Measurements from ENCODE around the gene GBX1.

GBX1 gene

DNA sequence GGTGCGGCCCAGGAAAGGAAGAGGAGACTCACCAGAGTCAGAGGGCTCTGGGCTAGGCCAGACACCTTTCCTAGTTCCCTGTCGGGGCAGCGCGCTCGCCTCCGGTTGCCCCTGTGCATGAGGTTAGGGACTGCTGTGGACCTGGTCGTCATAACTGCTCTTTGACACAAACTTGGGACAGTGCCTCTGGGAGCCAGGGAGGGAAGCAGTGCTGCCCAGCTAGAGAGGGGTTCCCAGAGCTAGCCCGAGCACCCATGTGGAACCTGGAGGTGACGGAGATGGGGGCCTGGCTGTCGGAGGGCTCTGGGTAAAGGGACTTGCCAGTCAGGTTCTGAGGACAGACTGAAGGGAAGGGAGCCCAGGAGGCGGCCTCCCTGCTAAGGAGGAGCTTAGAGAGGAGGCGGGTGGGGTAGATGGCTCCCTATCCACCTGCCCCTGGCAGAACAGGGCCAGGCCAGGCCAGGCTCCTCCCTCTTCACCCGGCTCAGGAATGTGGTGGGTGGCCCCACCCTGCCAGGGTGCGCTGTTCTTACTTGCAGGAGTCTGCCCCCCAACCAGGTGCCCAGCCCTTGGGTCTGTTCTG is 51.6 kb downstream of the GBX1 start:
- no peak for TF ChIP-seq TAF1 (IDR thresholded peaks at IDR 0.05; ENCODE audit: borderline replicate concordance, insufficient read depth, low read length)
- no peak for TF ChIP-seq FOXP2 (optimal IDR thresholded peaks at IDR 0.05; ENCODE audit: borderline replicate concordance, extremely low read depth, extremely low read length, insufficient read depth)
- TF ChIP-seq, protein P1, sequence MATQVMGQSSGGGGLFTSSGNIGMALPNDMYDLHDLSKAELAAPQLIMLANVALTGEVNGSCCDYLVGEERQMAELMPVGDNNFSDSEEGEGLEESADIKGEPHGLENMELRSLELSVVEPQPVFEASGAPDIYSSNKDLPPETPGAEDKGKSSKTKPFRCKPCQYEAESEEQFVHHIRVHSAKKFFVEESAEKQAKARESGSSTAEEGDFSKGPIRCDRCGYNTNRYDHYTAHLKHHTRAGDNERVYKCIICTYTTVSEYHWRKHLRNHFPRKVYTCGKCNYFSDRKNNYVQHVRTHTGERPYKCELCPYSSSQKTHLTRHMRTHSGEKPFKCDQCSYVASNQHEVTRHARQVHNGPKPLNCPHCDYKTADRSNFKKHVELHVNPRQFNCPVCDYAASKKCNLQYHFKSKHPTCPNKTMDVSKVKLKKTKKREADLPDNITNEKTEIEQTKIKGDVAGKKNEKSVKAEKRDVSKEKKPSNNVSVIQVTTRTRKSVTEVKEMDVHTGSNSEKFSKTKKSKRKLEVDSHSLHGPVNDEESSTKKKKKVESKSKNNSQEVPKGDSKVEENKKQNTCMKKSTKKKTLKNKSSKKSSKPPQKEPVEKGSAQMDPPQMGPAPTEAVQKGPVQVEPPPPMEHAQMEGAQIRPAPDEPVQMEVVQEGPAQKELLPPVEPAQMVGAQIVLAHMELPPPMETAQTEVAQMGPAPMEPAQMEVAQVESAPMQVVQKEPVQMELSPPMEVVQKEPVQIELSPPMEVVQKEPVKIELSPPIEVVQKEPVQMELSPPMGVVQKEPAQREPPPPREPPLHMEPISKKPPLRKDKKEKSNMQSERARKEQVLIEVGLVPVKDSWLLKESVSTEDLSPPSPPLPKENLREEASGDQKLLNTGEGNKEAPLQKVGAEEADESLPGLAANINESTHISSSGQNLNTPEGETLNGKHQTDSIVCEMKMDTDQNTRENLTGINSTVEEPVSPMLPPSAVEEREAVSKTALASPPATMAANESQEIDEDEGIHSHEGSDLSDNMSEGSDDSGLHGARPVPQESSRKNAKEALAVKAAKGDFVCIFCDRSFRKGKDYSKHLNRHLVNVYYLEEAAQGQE (IDR thresholded peaks at IDR 0.05; ENCODE audit: insufficient read depth in 1 of 2, low read depth in 2 of 2, low read length in 2 of 2), result no peak
- no peak for TF ChIP-seq POLR2AphosphoS5 (IDR thresholded peaks at IDR 0.05; ENCODE audit: low read depth, low read length)
- no peak for TF ChIP-seq SIN3A (IDR thresholded peaks at IDR 0.05; ENCODE audit: borderline replicate concordance, insufficient read depth, low read length)

DNA sequence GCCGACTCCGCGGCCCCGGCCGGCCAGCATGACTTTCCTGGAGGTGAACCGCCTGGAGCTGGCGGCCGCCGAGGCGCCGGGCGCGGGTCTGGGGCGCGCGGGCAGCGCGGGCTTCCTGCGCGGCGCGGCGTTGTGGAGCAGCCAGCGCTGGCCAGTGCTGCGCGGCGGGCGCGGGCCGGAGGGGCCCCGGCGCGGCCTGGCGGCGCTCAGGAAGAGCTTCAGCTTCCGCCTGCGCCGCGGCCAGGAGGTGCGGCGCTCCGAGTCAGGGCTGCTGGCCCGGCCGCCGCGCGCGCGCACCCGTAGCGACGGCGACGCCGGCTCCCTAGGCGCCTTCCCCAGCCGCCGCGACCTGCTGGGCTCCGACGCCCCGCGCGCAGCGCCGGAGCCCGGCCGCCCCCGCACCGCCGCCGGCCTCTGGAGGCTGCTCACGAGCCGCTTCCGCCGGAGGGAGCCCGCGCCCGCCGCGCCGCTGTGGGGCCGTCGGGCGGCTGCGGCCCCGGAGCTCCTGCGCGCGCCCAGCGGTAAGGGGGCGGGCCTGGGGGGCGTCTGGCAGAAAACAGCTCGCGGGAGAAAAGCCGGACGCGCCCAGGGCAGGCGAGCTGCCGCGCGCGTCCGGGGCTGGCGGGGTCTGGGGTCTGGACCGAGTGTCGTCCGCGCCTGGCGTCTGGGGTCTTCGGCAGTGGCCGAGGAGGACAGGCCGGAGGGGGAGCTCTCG is 52.2 kb downstream of the GBX1 start:
- TF ChIP-seq TAF1 (IDR thresholded peaks at IDR 0.05; ENCODE audit: borderline replicate concordance, insufficient read depth, low read length) (no peak), SIN3A (IDR thresholded peaks at IDR 0.05; ENCODE audit: borderline replicate concordance, insufficient read depth, low read length) (no peak), POLR2AphosphoS5 (IDR thresholded peaks at IDR 0.05; ENCODE audit: low read depth, low read length) (no peak), FOXP2 (optimal IDR thresholded peaks at IDR 0.05; ENCODE audit: borderline replicate concordance, extremely low read depth, extremely low read length, insufficient read depth) (no peak)
- TF ChIP-seq, protein P1 (IDR thresholded peaks at IDR 0.05; ENCODE audit: insufficient read depth in 1 of 2, low read depth in 2 of 2, low read length in 2 of 2), result no peak

DNA sequence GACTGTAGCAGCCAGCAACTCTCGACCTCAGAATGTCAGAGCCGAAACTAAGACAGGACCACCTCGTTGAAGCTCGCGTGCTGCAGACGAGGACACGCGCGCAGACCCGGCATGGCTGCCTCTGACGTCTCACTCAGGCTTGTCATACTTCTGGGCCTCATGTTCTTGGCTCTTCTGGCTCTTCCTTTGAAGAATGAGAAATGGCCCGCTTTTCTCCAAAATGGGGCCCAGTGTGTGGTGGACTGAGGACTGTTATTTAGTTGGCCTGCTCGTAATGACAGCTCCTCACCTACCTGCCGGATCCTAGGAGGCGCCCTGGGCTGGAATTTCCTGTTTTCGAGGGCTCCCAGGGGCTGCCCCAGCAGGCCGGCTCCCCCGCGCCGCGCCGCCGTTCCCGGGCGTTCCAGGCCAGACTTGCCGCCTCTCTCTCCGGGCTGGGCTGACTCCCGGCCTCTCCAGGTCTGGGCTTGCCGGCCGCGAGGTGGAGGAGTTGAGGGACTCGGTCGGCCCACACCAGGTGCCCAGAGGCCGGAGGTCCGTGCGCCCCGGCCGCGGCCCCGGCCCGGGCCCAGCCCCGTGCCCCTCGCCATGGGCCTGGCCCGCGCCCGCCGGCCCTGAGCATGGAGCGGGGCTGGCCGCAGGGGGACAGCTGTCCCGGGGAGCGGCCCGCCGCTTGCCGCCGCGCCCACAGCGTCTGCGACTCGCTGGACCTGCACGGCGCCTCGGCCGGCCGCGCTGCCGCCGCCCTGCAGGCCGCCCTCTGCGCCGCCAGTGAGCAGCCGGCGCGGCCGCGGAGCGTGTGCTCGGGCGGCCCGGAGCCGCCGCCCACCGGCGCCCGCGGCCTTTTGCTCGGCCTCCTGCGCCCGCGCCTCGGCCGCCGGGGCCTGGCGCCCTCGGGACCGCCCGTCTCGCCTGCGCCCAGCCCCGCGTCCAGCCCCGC is 53.1 kb downstream of the GBX1 start:
- TF ChIP-seq, protein P1 (IDR thresholded peaks at IDR 0.05; ENCODE audit: insufficient read depth in 1 of 2, low read depth in 2 of 2, low read length in 2 of 2), result no peak
- TF ChIP-seq TAF1 (IDR thresholded peaks at IDR 0.05; ENCODE audit: borderline replicate concordance, insufficient read depth, low read length) (no peak), SIN3A (IDR thresholded peaks at IDR 0.05; ENCODE audit: borderline replicate concordance, insufficient read depth, low read length) (no peak), FOXP2 (optimal IDR thresholded peaks at IDR 0.05; ENCODE audit: borderline replicate concordance, extremely low read depth, extremely low read length, insufficient read depth) (no peak), POLR2AphosphoS5 (IDR thresholded peaks at IDR 0.05; ENCODE audit: low read depth, low read length) (no peak)

- TF ChIP-seq POLR2AphosphoS5 (IDR thresholded peaks at IDR 0.05; ENCODE audit: low read depth, low read length) (no peak), TAF1 (IDR thresholded peaks at IDR 0.05; ENCODE audit: borderline replicate concordance, insufficient read depth, low read length) (no peak), SIN3A (IDR thresholded peaks at IDR 0.05; ENCODE audit: borderline replicate concordance, insufficient read depth, low read length) (no peak), FOXP2 (optimal IDR thresholded peaks at IDR 0.05; ENCODE audit: borderline replicate concordance, extremely low read depth, extremely low read length, insufficient read depth) (no peak)
- TF ChIP-seq, protein P1 (IDR thresholded peaks at IDR 0.05; ENCODE audit: insufficient read depth in 1 of 2, low read depth in 2 of 2, low read length in 2 of 2), result no peak
Observed at GRCh38 chr7:151113344-151114150, 53.9 kb downstream of the GBX1 start.

Measured in PFSK-1 (cell line).